Measurements from ENCODE around the gene ARHGAP8. TPM values are rescaled to one million over a fixed set of nuclear protein-coding genes. Genes with fewer than 3 reads are reported as not detected.

The ARHGAP8 gene
- total RNA-seq, 1 donor from 2014 or later = 38.1 TPM

DNA sequence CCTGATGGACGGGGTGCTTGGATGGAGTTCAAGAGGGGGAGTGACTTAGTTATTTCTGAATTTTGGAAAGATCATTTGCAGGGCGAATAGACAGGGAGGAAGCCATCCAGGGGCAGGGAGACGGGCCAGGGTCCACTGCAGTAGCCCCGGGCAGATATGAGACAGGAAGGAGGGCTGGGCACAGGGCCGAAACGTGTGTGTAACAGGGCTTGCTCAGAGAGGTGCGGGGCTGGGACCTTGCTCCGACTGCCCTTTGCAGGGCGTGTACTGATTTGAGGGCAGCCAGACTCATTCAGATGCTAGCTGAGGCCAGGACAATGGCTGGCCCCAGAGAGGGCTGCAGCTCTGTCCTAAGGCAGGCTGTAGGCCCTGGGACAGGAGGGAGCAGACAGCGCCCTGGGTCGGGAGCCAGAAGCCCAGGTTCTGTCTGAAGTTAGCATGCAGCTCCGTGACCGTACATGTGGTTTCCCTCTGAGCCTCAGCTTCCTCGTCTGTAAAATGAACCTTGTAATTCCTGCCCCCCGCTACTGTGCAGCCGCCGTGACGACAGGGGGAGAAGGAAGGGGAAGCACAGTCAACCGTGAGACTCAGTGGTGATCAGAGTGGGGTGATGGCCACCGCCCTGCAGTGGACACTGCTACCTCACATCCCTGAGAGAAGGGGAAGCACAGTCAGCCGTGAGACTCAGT lies 154.0 kb downstream of the ARHGAP8 start:
- no peak for DNase-seq (ENCODE audit: low read depth)
- TF ChIP-seq, protein P1, sequence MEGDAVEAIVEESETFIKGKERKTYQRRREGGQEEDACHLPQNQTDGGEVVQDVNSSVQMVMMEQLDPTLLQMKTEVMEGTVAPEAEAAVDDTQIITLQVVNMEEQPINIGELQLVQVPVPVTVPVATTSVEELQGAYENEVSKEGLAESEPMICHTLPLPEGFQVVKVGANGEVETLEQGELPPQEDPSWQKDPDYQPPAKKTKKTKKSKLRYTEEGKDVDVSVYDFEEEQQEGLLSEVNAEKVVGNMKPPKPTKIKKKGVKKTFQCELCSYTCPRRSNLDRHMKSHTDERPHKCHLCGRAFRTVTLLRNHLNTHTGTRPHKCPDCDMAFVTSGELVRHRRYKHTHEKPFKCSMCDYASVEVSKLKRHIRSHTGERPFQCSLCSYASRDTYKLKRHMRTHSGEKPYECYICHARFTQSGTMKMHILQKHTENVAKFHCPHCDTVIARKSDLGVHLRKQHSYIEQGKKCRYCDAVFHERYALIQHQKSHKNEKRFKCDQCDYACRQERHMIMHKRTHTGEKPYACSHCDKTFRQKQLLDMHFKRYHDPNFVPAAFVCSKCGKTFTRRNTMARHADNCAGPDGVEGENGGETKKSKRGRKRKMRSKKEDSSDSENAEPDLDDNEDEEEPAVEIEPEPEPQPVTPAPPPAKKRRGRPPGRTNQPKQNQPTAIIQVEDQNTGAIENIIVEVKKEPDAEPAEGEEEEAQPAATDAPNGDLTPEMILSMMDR (conservative IDR thresholded peaks at IDR 0.05; ENCODE audit: low read depth, low read length) = no peak
- H3K4me3 ChIP-seq (ENCODE audit: low read depth, low read length) = no peak overlapping the region

DNA sequence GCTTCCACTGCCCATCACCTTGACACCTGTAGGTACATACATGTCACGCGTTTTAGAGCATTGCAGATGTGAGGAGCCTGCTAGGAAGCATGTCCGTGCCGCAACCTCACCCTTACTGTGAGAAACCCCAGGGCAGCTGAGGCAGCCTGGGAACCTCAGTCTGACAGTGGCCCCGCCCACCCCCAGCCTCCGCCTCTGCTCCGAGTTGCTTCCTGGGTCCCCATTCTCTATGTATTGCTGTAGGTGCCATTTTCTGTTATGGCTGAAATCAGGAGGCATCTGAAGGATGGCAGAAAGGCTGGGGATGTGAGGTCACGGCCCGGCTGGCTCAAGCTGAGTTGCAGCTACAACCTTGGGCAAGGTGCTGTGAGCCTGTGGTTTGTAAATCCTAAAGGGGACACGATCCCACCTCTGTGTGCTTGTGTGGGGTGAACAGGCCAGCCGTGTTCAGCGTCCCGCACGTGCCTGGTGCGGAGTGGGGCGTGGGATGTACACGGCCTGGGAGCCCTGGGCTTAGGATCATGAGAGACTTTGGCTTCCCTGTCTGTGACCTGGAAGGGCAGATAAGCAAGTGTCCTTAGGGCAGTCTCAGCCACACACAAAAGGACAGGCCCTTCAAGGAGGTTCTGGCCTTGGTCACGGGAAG lies 154.7 kb downstream of the ARHGAP8 start:
- TF ChIP-seq, protein P1 (conservative IDR thresholded peaks at IDR 0.05; ENCODE audit: low read depth, low read length) = no peak
- H3K4me3 ChIP-seq (ENCODE audit: low read depth, low read length) = no peak overlapping the region
- no peak for DNase-seq (ENCODE audit: low read depth)

DNA sequence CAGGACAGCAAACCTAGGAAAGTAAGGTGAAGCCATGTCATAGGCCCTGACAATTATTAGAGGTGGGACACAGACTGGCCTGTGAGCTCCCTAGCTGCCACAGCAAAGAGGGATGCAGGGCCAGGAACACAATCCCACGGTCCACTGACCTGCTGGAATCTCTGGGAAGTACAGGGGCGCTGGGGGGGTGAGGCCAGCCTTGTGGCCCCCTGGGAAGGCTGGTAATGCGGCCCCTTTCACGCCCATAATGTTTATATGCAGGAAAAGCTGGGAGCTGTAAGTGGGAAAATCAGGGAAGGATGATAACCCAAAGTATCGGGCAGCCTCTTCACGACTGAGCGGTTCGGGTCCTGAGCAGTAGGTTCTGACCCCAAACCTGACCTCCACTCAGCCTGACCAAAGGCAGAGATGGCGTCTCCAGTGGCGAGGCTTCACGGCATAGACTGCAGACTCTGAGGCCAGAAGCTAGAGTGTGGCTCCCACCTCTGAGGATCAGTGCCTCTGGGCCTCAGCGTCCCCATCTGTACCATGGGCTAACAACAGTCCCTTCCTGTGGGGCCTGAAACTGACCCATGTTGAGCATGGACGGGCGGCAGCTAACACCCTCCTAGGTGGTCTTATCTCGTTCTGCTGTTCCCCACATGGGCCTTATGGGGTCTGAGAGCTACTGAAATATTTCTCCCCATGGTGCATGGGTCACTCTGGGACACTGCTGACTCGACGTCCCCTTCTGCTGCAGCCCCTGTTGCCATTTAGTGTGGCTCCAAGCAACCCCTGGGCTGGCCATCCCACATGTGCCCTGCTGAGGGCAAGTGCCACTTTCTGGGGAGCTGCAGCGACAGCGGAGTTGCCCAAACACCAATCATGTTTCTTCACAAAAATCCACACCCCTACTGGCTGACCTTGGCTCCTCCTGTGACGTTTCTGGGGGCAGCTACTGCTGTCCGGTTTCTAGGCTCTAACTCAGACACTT lies 155.7 kb downstream of the ARHGAP8 start:
- H3K4me3 ChIP-seq (ENCODE audit: low read depth, low read length) = no peak overlapping the region
- TF ChIP-seq, protein P1 (conservative IDR thresholded peaks at IDR 0.05; ENCODE audit: low read depth, low read length) = no peak
- no peak for DNase-seq (ENCODE audit: low read depth)

DNA sequence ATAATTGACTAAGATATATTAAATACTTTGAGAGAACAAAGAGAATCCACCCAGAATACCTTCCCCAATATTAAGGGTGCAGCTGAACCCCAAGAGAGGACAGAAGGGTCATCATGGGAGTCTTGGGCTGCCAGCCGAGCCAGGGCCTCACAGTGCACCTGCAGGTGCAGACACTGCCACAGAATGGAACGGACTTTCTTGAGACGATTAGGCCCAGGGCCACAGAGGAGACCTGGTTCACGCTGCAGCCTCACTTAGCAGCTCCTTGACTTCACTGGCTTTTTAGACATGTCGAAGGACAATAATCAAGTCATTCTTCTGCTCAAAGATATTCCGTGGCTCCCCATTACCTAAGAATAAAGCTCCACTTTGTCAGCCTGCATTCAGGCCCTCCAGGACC lies 156.9 kb downstream of the ARHGAP8 start:
- DNase-seq (ENCODE audit: low read depth) = no peak
- TF ChIP-seq, protein P1 (conservative IDR thresholded peaks at IDR 0.05; ENCODE audit: low read depth, low read length) = no peak
- no peak overlapping the region for H3K4me3 ChIP-seq (ENCODE audit: low read depth, low read length)

Other genes with a start within 250 kb of the ARHGAP8 start
- 9.1 and 12.9 TPM in 2 replicates for gene PRR5, start 50.4 kb upstream of the ARHGAP8 start, total RNA-seq

Data from epithelial cell of proximal tubule (primary cell).